ENCODE data around the gene TMEM208.

GRCh38 chr16:67234180-67234597 is 7.3 kb downstream of the TMEM208 start:
- TF ChIP-seq GABPA (IDR thresholded peaks at IDR 0.05 in 1 of 2, conservative IDR thresholded peaks at IDR 0.05 in 1 of 2) (no peak), CTCF (IDR thresholded peaks at IDR 0.05; ENCODE audit: low read depth, low read length, missing input control) (no peak), RAD21 (IDR thresholded peaks at IDR 0.05) (no peak), ATF3 (IDR thresholded peaks at IDR 0.05) (no peak)
